Astrocyte of the spinal cord (primary cell): ENCODE results near the gene PPP1R9A.

Experiments used
- DNase-seq: peaks from one replicate; pipeline ENCODE4 v3.0.0; 2011; ENCODE audit warnings: low read depth, low spot score
- H3K4me3 ChIP-seq: 2 replicates; pipeline ENCODE4 v1.5.1; 2011; ENCODE audit warnings: low read depth, mild to moderate bottlenecking, low read length, moderate library complexity
- CTCF ChIP-seq: IDR thresholded peaks from 2 replicates; pipeline ENCODE4 v1.5.1; 2012; ENCODE audit warnings: low read depth, mild to moderate bottlenecking, low read length, inconsistent platforms
- in situ Hi-C: cut with HindIII; loops from 2 replicates; pipeline ENCODE4 v1.10.0; 2017; ENCODE audit warnings: low sequenced_read_pairs

Gene PPP1R9A

DNA sequence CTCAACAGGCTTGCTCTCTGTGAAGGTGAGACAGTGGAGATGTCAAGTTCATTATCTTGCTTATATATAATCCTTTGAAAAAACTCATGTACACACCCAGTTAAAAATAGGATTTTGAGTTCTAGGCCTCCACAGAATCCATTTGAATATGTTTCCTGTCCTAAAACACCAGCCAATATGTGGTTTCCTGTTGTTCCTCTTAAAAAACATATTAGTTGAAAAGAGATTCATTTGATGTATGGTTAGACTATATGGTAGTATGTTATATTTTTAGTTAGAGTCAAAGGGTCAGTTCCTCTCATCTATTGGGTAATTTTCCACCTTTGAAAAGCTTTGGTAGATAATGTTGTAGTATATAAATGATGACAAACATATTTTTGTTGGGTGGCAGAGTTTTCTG lies 16.0 kb downstream of the PPP1R9A start:
- in situ Hi-C loops: no loop called here
- H3K4me3 ChIP-seq: no peak overlapping the region
- TF ChIP-seq CTCF: no peak
- DNase-seq: no peak

DNA sequence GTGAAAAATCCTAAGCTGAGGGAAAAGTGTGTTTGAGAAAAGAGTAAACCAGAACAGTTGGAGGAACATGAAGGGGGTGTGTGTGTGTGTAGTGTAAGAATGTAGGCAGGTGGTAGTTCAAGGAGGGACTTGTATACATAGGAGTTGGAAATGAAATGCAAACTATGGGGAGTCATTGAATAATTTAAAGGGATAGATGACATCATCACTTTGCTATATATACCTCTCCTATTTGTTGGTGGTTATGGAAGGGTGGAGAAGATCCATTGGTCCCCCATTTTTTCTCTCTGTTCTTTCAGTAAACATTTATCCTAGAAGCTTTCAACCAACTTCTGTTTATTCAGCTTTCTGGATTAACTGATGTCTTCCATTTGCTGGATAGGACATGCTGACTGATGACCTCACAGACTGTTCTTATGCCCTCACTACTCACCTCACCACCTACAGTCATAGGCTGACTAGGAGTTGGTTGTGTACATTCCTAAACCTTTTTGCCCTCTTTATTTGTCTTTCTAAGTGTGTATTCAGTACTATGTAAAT lies 20.8 kb downstream of the PPP1R9A start:
- in situ Hi-C loops: no loop called here
- no peak for DNase-seq
- no peak for TF ChIP-seq CTCF
- H3K4me3 ChIP-seq: no peak overlapping the region

DNA sequence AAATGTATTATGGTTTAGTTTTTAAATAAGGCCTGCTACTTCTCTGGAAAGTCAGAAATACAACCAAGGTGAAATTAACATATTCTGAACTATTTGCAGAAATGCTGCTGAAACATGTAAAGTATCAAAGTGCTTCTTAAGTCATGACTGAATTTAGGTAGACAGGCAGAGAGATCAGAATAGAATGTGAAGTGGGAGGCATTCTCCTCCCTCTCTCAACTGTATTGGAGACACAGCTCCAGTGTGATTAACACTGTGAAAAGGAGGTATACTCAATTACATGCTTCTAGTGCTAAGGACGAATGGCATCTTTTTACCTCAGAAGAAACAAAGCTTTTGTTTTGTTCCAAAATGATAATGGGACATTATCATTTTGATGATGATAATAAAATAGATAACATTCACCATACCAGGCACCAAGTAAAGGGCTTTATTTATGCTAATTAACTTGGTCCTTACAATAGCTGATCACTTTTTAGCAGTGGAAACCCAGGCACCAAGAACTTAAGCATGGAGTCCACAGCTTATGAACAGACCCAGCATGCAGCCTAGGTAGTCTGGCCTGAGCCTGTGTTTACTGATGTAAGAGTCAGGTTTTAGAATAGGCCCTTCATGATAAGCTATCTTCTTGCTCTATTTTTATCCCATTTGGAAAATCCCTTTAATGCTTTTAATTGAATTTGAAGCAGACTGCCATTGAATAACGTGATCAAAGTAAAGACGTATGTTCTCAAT lies 26.0 kb downstream of the PPP1R9A start:
- no peak for TF ChIP-seq CTCF
- in situ Hi-C loops: no loop called here
- DNase-seq: no peak
- H3K4me3 ChIP-seq: no peak overlapping the region

DNA sequence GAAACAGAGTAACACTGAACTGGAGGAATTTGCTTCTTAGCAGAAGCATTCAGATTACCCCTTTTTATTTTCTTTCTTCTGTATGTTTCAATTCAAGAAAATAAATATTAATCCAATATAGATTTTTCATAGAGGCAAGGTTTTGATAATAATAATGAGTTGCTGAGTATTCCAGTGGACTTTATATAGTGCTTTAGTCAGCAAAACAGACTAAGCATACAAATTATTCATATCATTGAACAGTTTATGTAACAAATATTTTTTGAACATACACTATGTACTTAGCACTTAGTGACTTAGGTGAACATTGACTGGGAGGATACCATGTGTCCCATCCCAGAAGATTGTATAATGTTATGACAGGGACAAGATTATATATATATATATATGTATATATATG lies 32.0 kb downstream of the PPP1R9A start:
- in situ Hi-C loops: no loop called here
- no peak for DNase-seq
- no peak for TF ChIP-seq CTCF
- no peak overlapping the region for H3K4me3 ChIP-seq

GRCh38 chr7:94940241-94940640 lies 32.8 kb downstream of the PPP1R9A start:
- no peak for DNase-seq
- H3K4me3 ChIP-seq: no peak overlapping the region
- in situ Hi-C loops: no loop called here
- TF ChIP-seq CTCF: no peak

DNA sequence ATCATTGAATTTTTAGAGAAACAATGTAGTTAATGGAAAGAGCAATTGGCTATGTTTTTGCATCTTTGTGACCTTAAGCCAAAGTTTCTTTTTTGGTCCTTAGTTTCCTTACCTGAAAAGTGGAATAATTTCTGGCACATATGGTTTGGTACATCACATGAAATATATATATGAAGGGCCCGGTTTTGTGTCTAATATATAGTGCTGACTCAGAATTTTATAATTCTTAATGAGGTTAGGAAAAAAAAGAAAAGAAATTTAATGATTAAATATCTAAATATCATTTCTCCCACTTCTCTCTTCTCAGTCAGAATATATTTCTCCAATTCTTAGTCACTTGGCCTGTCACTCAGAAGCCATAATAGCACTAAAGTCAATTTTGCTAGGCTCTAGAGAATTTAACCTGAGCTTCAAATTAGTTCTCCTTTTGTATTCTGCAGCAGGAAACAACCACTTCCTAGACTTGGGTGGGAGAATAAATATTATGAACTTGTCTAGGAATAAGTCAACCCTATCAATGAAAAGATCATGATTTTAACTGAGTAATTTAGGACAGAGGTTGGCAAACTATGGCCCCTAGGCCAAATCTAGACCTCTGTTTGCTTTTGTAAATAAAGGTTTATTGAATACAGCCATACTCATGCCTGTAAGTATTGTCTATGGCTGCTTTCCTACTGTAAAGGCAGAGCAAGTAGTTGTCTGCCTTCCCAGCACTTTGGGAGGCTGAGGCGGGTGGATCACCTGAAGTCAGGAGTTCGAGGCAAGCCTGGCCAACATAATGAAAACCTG lies 34.6 kb downstream of the PPP1R9A start:
- no peak overlapping the region for H3K4me3 ChIP-seq
- TF ChIP-seq CTCF: no peak
- no peak for DNase-seq
- in situ Hi-C loops: no loop called here
